Right atrium auricular region (tissue), 2 donors: ENCODE data around the gene CPNE5. TPM values are rescaled to one million over a fixed set of nuclear protein-coding genes. Genes with fewer than 3 reads are reported as not detected.

Experiments used
- DNase-seq: peaks from one replicate; pipeline ENCODE4 v3.0.0-alpha.2; 2019; ENCODE audit warnings: low spot score
- H3K27ac ChIP-seq, 2 donors: fragments of 200-600 bp; sonication (generic); 1 replicate in 1 of 2; 2 replicates in 1 of 2; pipeline ENCODE4 v1.5.1; 2016 to 2019
- H3K27me3 ChIP-seq, 2 donors: fragments of 200-600 bp; sonication (generic); one replicate each; pipeline versions ENCODE4 v1.5.1 to v1.6.0; 2017 to 2019
- H3K36me3 ChIP-seq: fragments of 200-600 bp; sonication (generic); one replicate; pipeline ENCODE4 v1.5.1; 2016
- H3K4me1 ChIP-seq, 2 donors: fragments of 200-600 bp; sonication (generic); one replicate each; pipeline versions ENCODE4 v1.5.1 to v1.6.0; 2017 to 2019
- H3K4me3 ChIP-seq, 2 donors: fragments of 200-600 bp; sonication (generic); 1 replicate in 1 of 2; 2 replicates in 1 of 2; pipeline ENCODE4 v1.5.1; 2017 to 2019; ENCODE audit warnings: mild to moderate bottlenecking in 1 of 2, moderate library complexity in 1 of 2
- H3K9me3 ChIP-seq, 2 donors: fragments of 200-600 bp; sonication (generic); one replicate each; pipeline ENCODE4 v1.5.1; 2019
- total RNA-seq, 2 donors: library from RNA; depleted of rRNA; stranded (reverse); fragments of >200 nt; gene quantifications; one replicate each; pipeline ENCODE4 v1.1.0, GENCODE V29; 2016
- TF ChIP-seq, protein P1 (sequence below), 2 donors: fragments of 200-600 bp; sonication (generic); IDR thresholded peaks; one replicate each; pipeline ENCODE4 v1.5.1; 2019; ENCODE audit warnings: antibody characterized with exemption in 2 of 2

Gene CPNE5
- total RNA-seq, 2 donors from 2014 or later: 36.7 to 47.4 TPM

DNA sequence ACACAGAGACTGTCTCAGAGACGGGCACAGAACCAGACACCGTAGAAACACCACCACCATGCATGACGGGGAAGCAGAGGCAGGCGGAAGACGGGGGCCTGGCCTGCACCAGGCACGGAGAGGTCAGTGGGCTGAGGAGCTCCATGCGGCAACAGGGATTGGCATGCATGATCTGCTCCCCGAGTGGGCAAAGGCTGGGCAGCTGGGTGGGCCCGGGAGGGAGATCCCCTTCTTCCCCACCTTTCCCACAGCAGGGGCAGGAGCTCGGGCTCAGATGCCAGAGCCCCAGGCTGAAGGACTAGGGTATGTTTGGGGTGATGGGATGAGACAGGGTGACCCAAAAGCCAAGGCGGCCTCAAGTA, 98.4 kb downstream of the CPNE5 start:
- Histone ChIP-seq H3K9me3 (no peaks in the 10 kb centered on the region), H3K4me3 (no peak overlapping the region), H3K27ac (no peak overlapping the region), H3K27me3 (no peaks in the 10 kb centered on the region), H3K4me1 (peaks cover 0 to 5% of the 10 kb centered on the region in 2 donors), H3K36me3 (no peaks in the 10 kb centered on the region)
- TF ChIP-seq, protein P1, sequence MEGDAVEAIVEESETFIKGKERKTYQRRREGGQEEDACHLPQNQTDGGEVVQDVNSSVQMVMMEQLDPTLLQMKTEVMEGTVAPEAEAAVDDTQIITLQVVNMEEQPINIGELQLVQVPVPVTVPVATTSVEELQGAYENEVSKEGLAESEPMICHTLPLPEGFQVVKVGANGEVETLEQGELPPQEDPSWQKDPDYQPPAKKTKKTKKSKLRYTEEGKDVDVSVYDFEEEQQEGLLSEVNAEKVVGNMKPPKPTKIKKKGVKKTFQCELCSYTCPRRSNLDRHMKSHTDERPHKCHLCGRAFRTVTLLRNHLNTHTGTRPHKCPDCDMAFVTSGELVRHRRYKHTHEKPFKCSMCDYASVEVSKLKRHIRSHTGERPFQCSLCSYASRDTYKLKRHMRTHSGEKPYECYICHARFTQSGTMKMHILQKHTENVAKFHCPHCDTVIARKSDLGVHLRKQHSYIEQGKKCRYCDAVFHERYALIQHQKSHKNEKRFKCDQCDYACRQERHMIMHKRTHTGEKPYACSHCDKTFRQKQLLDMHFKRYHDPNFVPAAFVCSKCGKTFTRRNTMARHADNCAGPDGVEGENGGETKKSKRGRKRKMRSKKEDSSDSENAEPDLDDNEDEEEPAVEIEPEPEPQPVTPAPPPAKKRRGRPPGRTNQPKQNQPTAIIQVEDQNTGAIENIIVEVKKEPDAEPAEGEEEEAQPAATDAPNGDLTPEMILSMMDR (IDR thresholded peaks at IDR 0.05): no peak
- DNase-seq: no peak

DNA sequence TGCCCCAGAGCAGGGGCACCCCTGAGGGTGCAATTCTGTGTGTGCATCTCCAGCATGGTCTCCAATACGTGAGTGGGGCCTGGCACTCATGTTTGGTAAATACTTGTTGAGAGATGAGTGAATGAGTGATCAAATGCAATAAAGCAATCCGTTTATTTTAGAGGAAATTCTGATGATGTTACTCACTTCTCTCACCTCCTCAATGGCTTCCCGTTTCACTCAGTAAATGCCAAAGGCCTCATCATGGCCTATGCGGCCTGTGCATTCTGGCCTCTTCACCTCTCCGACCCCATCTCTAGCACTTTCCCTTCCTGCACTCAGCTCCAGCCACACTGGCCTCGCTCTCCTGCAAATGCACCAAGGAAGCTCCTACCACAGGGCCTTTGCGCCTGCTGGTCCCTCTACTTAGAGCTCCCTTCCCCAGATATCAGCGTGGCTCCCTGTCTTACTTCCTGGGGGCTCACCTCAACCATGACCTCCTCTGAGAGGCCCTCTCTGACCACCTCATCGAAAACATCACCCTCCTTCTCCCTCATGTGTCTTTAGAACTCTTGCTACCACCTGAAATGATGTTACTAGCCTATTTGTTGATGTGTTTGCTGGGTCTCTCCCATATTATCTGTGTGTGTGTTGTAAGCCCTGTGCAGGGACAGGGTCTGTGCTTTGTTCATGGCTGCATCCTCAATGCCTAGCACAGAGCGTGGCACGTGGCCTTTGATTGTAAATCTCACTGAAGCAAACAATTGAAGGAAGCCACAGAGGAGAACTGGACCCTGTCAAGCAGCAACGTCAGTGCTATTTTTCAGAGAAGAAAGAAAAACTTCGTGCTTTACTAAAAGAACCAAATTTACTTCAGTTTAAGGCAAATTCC, 99.1 kb downstream of the CPNE5 start:
- Histone ChIP-seq H3K9me3 (no peaks in the 10 kb centered on the region), H3K36me3 (no peaks in the 10 kb centered on the region), H3K27me3 (no peaks in the 10 kb centered on the region), H3K27ac (no peak overlapping the region), H3K4me1 (peaks cover 0 to 11% of the 10 kb centered on the region in 2 donors), H3K4me3 (no peak overlapping the region)
- no peak for DNase-seq
- TF ChIP-seq, protein P1 (IDR thresholded peaks at IDR 0.05): no peak

DNA sequence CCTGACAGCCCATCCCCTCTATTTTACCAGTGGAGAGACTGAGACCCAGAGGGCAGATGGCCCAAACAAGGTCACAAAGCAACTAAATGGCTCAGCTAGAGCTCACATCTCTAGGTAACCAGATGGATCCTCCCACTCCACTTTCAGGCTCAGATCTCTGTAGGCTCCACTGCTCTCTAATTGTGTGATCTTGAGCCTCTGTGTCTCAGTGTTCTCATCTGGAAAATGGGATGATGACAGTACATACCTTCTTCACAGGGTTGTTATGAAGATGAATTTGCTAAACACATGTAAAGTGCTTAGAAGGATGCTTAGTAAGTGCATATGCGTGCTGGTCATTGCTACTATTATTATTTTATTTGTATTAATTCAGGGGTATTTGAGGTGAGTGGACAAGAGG, 101.1 kb downstream of the CPNE5 start:
- TF ChIP-seq, protein P1 (IDR thresholded peaks at IDR 0.05): no peak
- Histone ChIP-seq H3K27ac (no peak overlapping the region), H3K27me3 (no peaks in the 10 kb centered on the region), H3K4me1 (peaks cover 0 to 21% of the 10 kb centered on the region in 2 donors), H3K9me3 (no peaks in the 10 kb centered on the region), H3K36me3 (no peaks in the 10 kb centered on the region), H3K4me3 (no peak overlapping the region)
- DNase-seq: no peak

DNA sequence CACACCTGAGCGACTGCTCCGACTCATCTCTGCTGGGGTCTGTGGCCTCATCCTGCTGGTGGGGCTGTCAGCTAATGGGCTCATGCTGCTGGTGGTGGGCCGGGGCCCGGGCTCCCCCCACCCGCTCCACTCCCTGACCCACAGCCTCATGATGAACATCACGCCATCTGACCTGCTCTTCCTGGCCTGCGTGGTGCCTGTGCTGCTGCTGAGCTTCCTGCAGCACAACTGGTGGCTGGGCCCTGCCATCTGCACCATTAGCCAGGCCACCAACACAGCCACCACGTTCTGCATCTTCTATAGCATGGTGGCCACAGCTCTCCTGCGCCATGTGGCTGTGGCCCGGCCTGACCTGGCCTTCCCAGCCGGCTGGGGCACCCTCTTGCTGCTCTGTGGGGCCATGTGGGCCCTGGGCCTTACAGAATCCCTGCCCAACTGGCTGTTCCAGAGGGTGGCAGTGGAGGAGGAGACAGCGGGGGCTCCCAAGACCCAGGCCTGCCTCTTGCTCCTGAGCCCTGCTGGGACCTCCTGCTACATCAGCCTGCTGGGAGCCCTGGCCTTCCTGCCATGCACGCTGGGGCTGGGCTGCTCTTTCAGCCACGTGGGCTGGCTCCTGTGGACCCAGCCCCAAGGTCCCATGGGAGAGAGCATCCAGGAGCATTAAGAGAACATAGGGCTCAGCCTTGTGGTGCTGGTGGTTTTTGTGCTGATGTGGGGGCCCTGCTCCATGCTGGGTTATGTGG, 102.0 kb downstream of the CPNE5 start:
- no peaks in the 10 kb centered on the region for H3K27me3 ChIP-seq
- peaks cover 0 to 21% of the 10 kb centered on the region in 2 donors for H3K4me1 ChIP-seq
- no peak for DNase-seq
- H3K4me3 ChIP-seq: no peak overlapping the region
- no peaks in the 10 kb centered on the region for H3K9me3 ChIP-seq
- H3K27ac ChIP-seq: no peak overlapping the region
- no peaks in the 10 kb centered on the region for H3K36me3 ChIP-seq
- TF ChIP-seq, protein P1 (IDR thresholded peaks at IDR 0.05): no peak

DNA sequence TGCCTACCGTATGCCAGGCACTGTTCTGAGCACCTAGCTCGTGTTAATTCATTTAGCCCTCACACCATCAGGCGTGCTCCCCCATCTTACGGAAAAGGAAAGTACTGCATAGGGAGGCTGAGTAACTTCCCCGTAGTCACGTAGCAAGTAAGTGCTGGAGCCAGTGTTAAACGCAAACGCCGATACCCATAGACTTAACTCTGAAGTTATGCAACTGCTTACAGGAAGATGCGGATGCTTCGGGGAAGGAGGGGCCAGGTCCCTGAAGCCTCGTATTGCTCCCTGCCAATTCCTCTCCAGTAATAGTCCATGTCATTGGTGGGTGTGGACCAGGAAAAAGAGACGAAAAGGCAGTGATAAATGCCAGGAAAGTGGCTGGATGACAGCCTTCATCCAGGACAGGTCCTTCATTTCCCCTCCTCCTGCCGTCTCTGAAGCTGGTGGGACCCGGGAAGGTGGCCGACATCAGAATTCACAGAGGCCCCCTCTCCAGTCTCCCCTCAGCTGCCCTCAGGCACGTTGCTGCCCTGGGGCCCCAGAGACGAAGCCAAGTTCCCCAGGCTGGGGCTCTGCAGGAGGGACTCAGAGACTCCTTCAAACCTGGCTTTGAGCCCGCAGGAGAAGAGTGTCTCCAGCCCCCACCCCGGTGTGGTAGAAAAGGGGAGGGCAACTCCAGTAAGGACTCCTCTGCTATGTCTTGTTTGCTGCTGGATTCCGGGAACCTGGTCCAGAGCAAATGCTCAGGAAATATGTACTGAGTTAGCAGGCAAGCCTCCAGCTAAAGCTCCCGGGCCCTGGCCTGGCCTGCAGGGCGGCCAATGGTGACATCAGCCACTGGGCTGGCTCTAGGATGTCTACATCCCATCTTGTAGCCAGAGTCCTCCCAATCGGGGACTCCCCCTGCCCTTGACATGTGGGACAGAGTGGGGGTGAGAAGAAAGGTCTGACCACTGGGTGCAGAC, 103.9 kb downstream of the CPNE5 start:
- no peaks in the 10 kb centered on the region for H3K9me3 ChIP-seq
- peak overlapping the region; percentile 69 to 84 for H3K27ac ChIP-seq
- H3K36me3 ChIP-seq: no peaks in the 10 kb centered on the region
- peaks cover 0 to 21% of the 10 kb centered on the region in 2 donors for H3K4me1 ChIP-seq
- H3K4me3 ChIP-seq: peak overlapping the region in 1 of 2 donors; percentile 32
- H3K27me3 ChIP-seq: no peaks in the 10 kb centered on the region
- TF ChIP-seq, protein P1 (IDR thresholded peaks at IDR 0.05): no peak
- DNase-seq: peak; percentile 94
